DOHH2 (cell line): ENCODE results near the gene MRPL17.

Source experiments
- H3F3A ChIP-seq: fragments of 200-600 bp; sonication (generic), shearing (Covaris generic); 2 replicates; pipeline ENCODE4 v1.6.0; 2016; ENCODE audit warnings: antibody characterized with exemption, mild to moderate bottlenecking; ENCODE audit not compliant: control insufficient read depth, insufficient read depth
- H3K27ac ChIP-seq: fragments of 200-600 bp; sonication (generic); 2 replicates; pipeline ENCODE4 v1.5.1; 2014; ENCODE audit warnings: low read depth, mild to moderate bottlenecking, low read length, moderate library complexity
- H3K27me3 ChIP-seq: fragments of 200-600 bp; sonication (generic); 2 replicates; pipeline ENCODE4 v1.6.1; 2014; ENCODE audit warnings: mild to moderate bottlenecking, low read length, mixed read lengths; ENCODE audit not compliant: control insufficient read depth
- H3K36me3 ChIP-seq: fragments of 200-600 bp; sonication (generic); 2 replicates; pipeline ENCODE4 v1.6.1; 2014; ENCODE audit warnings: mild to moderate bottlenecking, low read length, moderate library complexity, mixed read lengths; ENCODE audit not compliant: control insufficient read depth
- H3K4me1 ChIP-seq: fragments of 200-600 bp; sonication (generic); 2 replicates; pipeline ENCODE4 v1.6.1; 2014; ENCODE audit warnings: mild to moderate bottlenecking, low read length, mixed read lengths; ENCODE audit not compliant: control insufficient read depth
- H3K4me2 ChIP-seq: fragments of 200-600 bp; sonication (generic); 2 replicates; pipeline ENCODE4 v1.6.0; 2014; ENCODE audit warnings: mild to moderate bottlenecking, low read length, moderate library complexity
- H3K4me3 ChIP-seq: fragments of 200-600 bp; sonication (generic); 2 replicates; pipeline ENCODE4 v1.5.1; 2014; ENCODE audit warnings: mild to moderate bottlenecking, low read length, mixed read lengths
- H3K79me2 ChIP-seq: fragments of 200-600 bp; sonication (generic); 2 replicates; pipeline ENCODE4 v1.6.1; 2014; ENCODE audit warnings: mild to moderate bottlenecking, low read length, mixed read lengths; ENCODE audit not compliant: control insufficient read depth
- H3K9me2 ChIP-seq: fragments of 200-600 bp; sonication (generic); replicated peaks from 2 replicates; pipeline ENCODE4 v1.6.1; 2014; ENCODE audit warnings: mild to moderate bottlenecking, low read length, mixed read lengths; ENCODE audit not compliant: control insufficient read depth
- H3K9me3 ChIP-seq: fragments of 200-600 bp; sonication (generic); 2 replicates; pipeline ENCODE4 v1.6.1; 2014; ENCODE audit warnings: antibody characterized with exemption, low read length, mixed read lengths; ENCODE audit not compliant: control insufficient read depth, insufficient read depth
- H4K20me1 ChIP-seq: fragments of 200-600 bp; sonication (generic); 2 replicates; pipeline ENCODE4 v1.6.0; 2014; ENCODE audit warnings: low read depth, mild to moderate bottlenecking, antibody characterized with exemption, low read length, moderate library complexity; ENCODE audit not compliant: control insufficient read depth, insufficient read depth
- CTCF ChIP-seq: fragments of 200-600 bp; sonication (generic); IDR thresholded peaks from one replicate; pipeline ENCODE4 v1.5.1; 2014; ENCODE audit warnings: antibody characterized with exemption, mild to moderate bottlenecking, low read depth, low read length; ENCODE audit not compliant: poor library complexity, severe bottlenecking
- EZH2phosphoT487 ChIP-seq: fragments of 200-600 bp; sonication (generic); IDR thresholded peaks from 2 replicates; pipeline ENCODE4 v1.6.1; 2017; ENCODE audit warnings: borderline replicate concordance, mild to moderate bottlenecking, antibody characterized with exemption, low read length, moderate library complexity, mixed read lengths

MRPL17 gene

GRCh38 chr11:6632116-6633073 is 50.7 kb downstream of the MRPL17 start:
- Histone ChIP-seq H3K4me3 (no peak overlapping the region), H3K27ac (no peak overlapping the region), H3K36me3 (no peaks in the 10 kb centered on the region), H3K79me2 (no peaks in the 10 kb centered on the region), H3K4me1 (no peaks in the 10 kb centered on the region), H3K4me2 (no peak overlapping the region), H4K20me1 (no peaks in the 10 kb centered on the region), H3K9me2 (no peaks in the 10 kb centered on the region), H3F3A (no peaks in the 10 kb centered on the region), H3K9me3 (no peaks in the 10 kb centered on the region), H3K27me3 (no peaks in the 10 kb centered on the region)
- no peak for TF ChIP-seq EZH2phosphoT487
- TF ChIP-seq CTCF, result no peak

- H3F3A ChIP-seq, result no peaks in the 10 kb centered on the region
- no peaks in the 10 kb centered on the region for H3K9me3 ChIP-seq
- H3K4me1 ChIP-seq, result no peaks in the 10 kb centered on the region
- H3K27ac ChIP-seq, result no peak overlapping the region
- H4K20me1 ChIP-seq, result no peaks in the 10 kb centered on the region
- H3K4me2 ChIP-seq, result no peak overlapping the region
- H3K4me3 ChIP-seq, result no peak overlapping the region
- TF ChIP-seq EZH2phosphoT487 (no peak), CTCF (no peak)
- H3K79me2 ChIP-seq, result no peaks in the 10 kb centered on the region
- H3K36me3 ChIP-seq, result no peaks in the 10 kb centered on the region
- no peaks in the 10 kb centered on the region for H3K9me2 ChIP-seq
- H3K27me3 ChIP-seq, result no peaks in the 10 kb centered on the region
Measured at GRCh38 chr11:6631361-6631890, 51.7 kb downstream of the MRPL17 start.

GRCh38 chr11:6630632-6631291 is 52.4 kb downstream of the MRPL17 start:
- no peaks in the 10 kb centered on the region for H3K36me3 ChIP-seq
- H3K79me2 ChIP-seq, result no peaks in the 10 kb centered on the region
- no peaks in the 10 kb centered on the region for H3F3A ChIP-seq
- no peak overlapping the region for H3K27ac ChIP-seq
- no peaks in the 10 kb centered on the region for H3K4me1 ChIP-seq
- TF ChIP-seq CTCF (no peak), EZH2phosphoT487 (no peak)
- H3K9me3 ChIP-seq, result no peaks in the 10 kb centered on the region
- no peaks in the 10 kb centered on the region for H3K9me2 ChIP-seq
- no peak overlapping the region for H3K4me3 ChIP-seq
- no peaks in the 10 kb centered on the region for H3K27me3 ChIP-seq
- H3K4me2 ChIP-seq, result no peak overlapping the region
- no peaks in the 10 kb centered on the region for H4K20me1 ChIP-seq
